Measurements from ENCODE around the gene TSC22D3. TPM values are rescaled to one million over a fixed set of nuclear protein-coding genes. Genes with fewer than 3 reads are reported as not detected.

The TSC22D3 gene
- polyA plus RNA-seq, 1 of the 3 experiments (the other 2 are of a cell fraction), result 9.2 TPM

DNA sequence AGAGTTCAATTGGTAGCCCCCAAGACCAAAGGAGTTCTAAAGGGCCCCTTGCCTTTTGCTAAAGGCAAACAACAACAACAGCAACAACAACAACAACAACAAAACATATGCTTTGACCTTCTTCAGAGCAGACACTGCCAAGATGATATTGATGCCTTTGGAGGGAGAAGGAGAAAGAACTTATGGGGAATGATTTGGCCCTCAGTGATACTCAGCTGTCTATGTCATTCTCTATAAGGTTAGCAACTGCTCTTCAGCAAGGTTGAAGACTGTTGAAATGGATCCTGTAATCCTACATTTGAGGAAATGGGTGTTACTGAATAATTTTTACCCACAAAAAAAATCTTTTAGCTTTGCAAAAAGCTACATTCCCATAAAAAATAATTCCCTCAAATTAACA lies 74.8 kb downstream of the TSC22D3 start:
- Histone ChIP-seq H3K27ac (ENCODE audit: low read depth in 2 of 2, low read length in 1 of 2) (no peak overlapping the region), H3K79me2 (ENCODE audit: insufficient read depth) (no peaks in the 10 kb centered on the region), H3F3A (replicated peaks; ENCODE audit: insufficient read depth) (no peaks in the 10 kb centered on the region), H4K20me1 (ENCODE audit: insufficient read depth) (no peaks in the 10 kb centered on the region), H3K36me3 (replicated peaks in 1 of 2; ENCODE audit: control insufficient read depth in 1 of 2, insufficient read depth in 2 of 2, low read length in 1 of 2) (no peaks in the 10 kb centered on the region), H3K4me1 (ENCODE audit: control insufficient read depth in 1 of 2, insufficient read depth in 2 of 2, low read depth in 1 of 2, low read length in 1 of 2) (no peaks in the 10 kb centered on the region), H3K4me2 (no peak overlapping the region), H3K4me3 (ENCODE audit: low read depth in 2 of 2, low read length in 1 of 2) (no peak overlapping the region), H3K9ac (no peak overlapping the region), H3K27me3 (ENCODE audit: insufficient read depth) (no peaks in the 10 kb centered on the region; the same call in 1 of the 2 replicates), H3K9me2 (no peaks in the 10 kb centered on the region), H3K9me3 (no peaks in the 10 kb centered on the region), H2AFZ (ENCODE audit: low read depth) (no peak overlapping the region)
- no peak for DNase-seq
- ChIA-PET POLR2A (no interaction called here), CTCF (no interaction called here)
- TF ChIP-seq RCOR1 (IDR thresholded peaks at IDR 0.05; ENCODE audit: low read length), result no peak
- TF ChIP-seq TCF12 (IDR thresholded peaks at IDR 0.05), result no peak
- TF ChIP-seq IRF3 (IDR thresholded peaks at IDR 0.05; ENCODE audit: low read depth, low read length), result no peak
- no peak for TF ChIP-seq GABPA (IDR thresholded peaks at IDR 0.05; ENCODE audit: low read depth)
- no peak for TF ChIP-seq MXI1 (IDR thresholded peaks at IDR 0.05; ENCODE audit: low read depth, low read length)
- TF ChIP-seq EP300 (IDR thresholded peaks at IDR 0.05; ENCODE audit: borderline replicate concordance in 1 of 2, low read depth in 1 of 2, low read length in 1 of 2), result no peak
- TF ChIP-seq USF2 (IDR thresholded peaks at IDR 0.05; ENCODE audit: borderline replicate concordance, low read depth, low read length), result no peak
- no peak for TF ChIP-seq NRF1 (IDR thresholded peaks at IDR 0.05; ENCODE audit: low read depth, low read length)
- TF ChIP-seq, protein P1, sequence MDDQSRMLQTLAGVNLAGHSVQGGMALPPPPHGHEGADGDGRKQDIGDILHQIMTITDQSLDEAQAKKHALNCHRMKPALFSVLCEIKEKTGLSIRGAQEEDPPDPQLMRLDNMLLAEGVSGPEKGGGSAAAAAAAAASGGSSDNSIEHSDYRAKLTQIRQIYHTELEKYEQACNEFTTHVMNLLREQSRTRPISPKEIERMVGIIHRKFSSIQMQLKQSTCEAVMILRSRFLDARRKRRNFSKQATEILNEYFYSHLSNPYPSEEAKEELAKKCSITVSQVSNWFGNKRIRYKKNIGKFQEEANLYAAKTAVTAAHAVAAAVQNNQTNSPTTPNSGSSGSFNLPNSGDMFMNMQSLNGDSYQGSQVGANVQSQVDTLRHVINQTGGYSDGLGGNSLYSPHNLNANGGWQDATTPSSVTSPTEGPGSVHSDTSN (IDR thresholded peaks at IDR 0.05), result no peak
- TF ChIP-seq MEF2A (IDR thresholded peaks at IDR 0.05; ENCODE audit: borderline replicate concordance, low read depth), result no peak
- TF ChIP-seq ZBTB33 (IDR thresholded peaks at IDR 0.05; ENCODE audit: borderline replicate concordance, low read depth), result no peak
- TF ChIP-seq RFX5 (IDR thresholded peaks at IDR 0.05; ENCODE audit: low read length), result no peak
- no peak for TF ChIP-seq CHD2 (IDR thresholded peaks at IDR 0.05; ENCODE audit: low read length, partially characterized antibody)
- TF ChIP-seq TAF1 (IDR thresholded peaks at IDR 0.05; ENCODE audit: borderline replicate concordance, low read depth, low read length), result no peak
- no peak for TF ChIP-seq TEAD4 (IDR thresholded peaks at IDR 0.05; ENCODE audit: borderline replicate concordance, insufficient read depth)
- no peak for TF ChIP-seq SMC3 (IDR thresholded peaks at IDR 0.05; ENCODE audit: low read depth, low read length)

All from SK-N-SH (cell line).